ENCODE data around the gene FRMD3.

Gene FRMD3

DNA sequence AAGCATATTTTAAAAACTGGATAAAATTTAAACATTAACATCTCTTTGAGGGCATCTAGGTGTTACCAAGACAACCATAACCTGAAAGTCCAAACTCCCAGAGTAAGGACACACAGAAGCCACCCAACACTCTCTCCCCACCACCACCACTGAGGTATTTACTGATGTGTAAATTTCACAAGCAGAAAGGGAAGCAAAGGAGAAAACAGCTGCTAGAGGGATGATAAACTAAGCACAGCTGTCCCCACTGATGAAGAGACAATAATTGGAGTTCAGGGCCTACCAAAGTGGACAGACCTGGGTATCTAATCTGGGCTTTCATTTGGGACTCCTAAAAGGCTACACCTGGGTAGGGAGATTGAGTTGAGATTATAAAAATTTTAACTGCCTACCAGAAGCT is 63.6 kb downstream of the FRMD3 start:
- in situ Hi-C loops (cut with MboI; ENCODE audit: low sequenced_read_pairs), result no loop called here

DNA sequence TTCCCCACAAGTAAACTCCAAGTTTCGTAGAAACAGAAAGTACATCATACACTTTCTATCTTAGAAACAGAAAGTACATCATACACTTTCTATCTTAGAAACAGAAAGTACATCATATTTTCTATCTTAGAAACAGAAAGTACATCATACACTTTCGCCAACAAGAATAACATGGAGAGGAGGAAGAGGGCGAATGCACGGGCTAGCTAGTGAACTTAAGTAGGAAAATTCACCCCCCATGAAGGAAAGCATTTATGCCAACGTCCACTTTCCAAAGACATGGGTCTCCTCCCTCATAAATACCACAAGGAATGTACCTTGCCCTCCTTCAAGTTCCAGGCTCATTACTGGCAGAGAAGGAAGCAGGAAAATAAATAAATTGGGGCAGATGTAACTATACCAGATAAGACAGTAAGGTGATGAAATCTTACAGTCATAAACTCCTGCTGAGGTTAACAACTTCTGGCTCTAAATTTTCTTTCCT is 64.7 kb downstream of the FRMD3 start:
- in situ Hi-C loops (cut with MboI; ENCODE audit: low sequenced_read_pairs), result no loop called here

DNA sequence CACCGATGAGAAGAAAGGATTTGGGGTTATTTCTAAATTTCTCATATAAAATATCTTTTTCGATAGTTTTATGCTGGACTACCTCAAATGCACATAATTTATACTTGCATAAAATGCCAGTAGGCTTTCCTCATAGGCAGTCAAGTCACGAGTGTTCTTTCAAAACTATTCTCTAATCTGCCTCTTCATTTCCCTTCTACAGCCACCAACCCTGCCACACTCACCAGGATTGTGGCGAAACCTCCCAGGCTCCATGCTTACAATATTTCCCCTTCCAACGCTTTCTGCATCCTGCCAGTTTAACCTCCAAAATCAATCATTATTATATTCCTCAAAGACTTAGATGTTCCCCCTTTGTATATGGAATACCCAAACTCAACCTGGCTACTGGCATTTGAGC is 65.4 kb downstream of the FRMD3 start:
- in situ Hi-C loops (cut with MboI; ENCODE audit: low sequenced_read_pairs), result no loop called here

DNA sequence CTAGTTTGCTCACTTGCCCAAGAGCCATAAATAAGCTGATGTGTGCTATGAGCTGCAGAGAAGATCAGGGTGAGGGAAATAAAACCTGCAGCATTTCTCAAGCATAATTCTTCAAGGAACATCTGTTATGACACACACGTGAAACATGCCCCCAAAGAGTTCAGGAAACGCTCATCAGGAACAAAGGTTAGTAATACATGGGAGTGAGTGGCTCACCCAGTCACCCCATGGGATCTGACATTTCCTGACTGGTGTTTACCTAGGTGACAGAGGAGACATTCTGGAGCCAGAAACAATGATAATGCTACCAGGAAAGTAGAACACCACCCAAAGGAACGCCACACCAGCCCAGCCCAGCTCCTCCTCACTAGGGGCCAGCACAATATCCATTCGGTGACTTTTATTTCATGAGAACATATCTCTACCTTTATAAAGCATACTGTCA is 66.0 kb downstream of the FRMD3 start:
- in situ Hi-C loops (cut with MboI; ENCODE audit: low sequenced_read_pairs), result no loop called here

DNA sequence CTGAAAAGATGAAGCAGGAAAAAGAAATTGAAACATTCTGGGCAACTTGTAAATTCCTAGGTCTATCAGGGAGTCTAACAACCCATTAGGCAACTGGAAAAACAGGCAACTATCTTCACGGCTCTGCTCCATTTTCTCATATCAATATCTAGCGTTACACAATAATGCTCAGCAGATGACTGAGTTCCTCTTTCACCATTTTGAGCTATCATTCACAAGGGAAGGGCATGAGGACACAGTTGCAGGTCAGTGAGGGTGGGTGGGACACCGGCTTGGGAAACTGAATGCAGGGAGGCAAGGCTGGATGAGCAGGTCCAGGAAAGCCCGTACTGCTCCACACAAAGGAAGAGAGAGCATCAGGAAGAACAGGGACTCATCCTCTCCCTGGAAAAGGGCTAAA is 67.0 kb downstream of the FRMD3 start:
- in situ Hi-C loops (cut with MboI; ENCODE audit: low sequenced_read_pairs), result no loop called here

DNA sequence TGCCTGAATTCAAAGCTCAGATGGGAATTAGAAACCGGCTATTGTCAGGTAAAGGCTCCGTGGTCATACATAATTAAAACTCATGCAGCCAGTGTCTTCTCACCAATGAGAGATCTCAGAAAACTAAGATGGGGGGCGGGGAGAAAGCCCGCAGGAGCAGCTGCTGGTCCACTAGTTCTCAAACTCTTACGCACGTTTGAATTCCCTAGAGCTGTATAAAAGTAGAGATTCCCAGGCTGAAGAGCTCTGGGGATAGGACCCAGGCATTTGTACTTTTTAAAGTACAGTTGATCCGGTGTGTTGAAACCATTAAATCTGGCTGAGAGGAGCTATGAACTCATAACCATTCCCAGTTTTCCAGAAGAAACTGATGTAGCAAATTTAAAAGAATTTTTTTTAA is 68.5 kb downstream of the FRMD3 start:
- in situ Hi-C loops (cut with MboI; ENCODE audit: low sequenced_read_pairs), result no loop called here

DNA sequence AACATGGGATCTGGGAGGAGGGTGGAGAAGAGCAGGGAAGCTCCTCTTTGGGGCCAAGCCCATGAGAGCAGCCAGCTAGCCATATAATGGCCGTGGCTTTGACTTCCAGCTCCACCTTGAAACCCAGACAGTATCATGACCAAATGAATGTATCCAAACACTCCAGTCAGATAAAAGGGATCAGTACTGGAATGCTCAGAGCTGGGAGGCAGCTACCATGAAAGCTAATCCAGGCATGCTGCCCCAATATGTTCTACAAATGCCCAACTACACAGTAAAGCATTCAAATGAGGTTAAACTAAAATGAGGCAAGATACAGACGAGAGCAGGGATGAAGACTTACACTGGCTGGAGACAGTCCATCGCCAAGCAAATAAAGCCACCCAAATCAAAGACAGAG is 69.4 kb downstream of the FRMD3 start:
- in situ Hi-C loops (cut with MboI; ENCODE audit: low sequenced_read_pairs), result no loop called here

DNA sequence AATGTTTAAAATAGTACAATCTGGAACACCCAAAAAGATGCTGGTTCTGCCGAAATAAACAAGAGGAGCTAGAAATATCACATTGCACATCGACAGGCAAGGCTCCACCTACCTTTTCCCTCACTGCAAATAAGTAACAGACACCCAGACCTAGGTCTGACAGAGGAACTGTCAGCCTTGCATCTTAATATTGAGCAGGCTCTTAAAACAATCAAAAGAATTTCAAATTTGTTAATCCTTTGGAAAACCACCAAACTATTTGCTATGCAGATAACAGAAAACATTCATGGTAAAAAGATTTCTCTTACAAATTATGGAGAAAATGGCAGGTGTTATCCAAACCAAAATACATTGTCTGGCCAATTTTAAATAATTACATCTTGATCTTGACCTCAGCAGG is 71.3 kb downstream of the FRMD3 start:
- in situ Hi-C loops (cut with MboI; ENCODE audit: low sequenced_read_pairs), result no loop called here

DNA sequence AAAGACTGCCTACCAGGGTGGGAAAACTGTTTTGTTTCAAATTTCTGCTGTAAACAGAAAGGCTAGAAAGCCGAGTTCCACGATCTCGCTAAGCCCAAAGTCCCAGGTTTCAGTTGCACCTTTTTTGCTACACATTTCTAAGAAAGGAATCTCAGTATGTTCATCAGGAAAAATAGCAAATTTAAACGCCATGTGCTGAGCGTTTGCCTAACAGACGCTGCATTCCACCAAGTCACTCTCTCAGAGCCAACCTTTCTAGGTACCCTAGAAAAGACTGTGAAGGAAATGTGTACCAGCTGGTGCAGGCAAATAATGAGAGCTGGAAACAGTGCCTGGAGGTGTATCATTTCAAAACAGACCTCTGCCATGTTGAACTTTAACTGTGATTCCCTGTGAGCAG is 71.8 kb downstream of the FRMD3 start:
- in situ Hi-C loops (cut with MboI; ENCODE audit: low sequenced_read_pairs), result no loop called here

DNA sequence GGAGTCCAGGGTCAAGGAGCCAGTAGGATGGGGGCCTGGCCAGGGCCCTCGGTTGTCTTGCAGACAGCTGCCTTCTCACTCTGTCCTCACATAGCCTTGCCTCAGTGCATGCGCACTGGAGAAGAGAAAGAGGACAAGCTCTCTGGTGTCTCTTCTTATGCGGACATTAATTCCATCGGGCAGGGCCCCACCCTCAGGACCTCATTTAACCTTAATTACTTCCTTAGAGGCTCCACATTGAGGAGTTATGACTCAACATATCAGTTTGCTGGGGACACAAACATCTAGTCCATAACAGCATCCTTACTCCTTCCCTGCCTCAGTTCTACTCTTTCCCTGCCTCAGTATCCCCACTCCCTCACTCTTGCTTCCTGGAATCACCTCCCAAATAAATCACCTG is 78.4 kb downstream of the FRMD3 start:
- in situ Hi-C loops (cut with MboI; ENCODE audit: low sequenced_read_pairs), result no loop called here

DNA sequence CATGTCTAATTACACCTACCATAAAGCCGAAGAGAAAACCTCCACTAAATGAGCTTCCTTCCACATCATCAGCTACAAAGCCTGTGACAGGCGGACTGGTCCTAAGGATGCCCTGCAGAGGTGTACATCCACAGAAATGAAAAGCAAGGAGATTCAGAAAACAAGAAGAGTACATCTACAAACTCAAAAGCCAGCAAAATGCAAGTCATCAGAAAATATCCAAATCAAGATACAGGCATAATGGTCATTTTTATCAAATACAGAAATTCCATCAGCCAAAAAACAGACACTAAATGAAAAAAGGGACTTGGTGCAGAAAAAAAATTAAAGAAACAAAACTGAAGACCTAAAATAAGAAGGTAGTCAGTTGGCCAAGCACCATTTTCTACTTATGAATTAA is 79.7 kb downstream of the FRMD3 start:
- in situ Hi-C loops (cut with MboI; ENCODE audit: low sequenced_read_pairs), result no loop called here

DNA sequence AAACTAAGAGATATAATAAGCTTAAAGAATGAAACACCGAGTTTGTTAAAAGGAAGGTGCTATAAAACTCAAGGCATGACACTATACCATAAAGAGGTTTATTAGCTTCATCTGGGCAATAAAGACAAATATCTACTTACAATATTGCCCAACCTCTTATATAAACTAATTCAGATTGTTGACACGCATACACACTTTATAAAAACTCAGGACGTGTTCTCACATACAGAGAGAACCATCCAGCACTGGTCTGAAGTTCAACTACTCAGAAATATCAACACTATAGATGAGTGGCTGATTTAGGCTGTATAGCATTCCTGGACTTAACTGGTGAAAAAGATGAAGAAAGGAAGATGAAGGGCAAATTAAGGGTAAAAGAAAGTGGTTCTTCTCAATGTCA is 81.2 kb downstream of the FRMD3 start:
- in situ Hi-C loops (cut with MboI; ENCODE audit: low sequenced_read_pairs), result no loop called here

DNA sequence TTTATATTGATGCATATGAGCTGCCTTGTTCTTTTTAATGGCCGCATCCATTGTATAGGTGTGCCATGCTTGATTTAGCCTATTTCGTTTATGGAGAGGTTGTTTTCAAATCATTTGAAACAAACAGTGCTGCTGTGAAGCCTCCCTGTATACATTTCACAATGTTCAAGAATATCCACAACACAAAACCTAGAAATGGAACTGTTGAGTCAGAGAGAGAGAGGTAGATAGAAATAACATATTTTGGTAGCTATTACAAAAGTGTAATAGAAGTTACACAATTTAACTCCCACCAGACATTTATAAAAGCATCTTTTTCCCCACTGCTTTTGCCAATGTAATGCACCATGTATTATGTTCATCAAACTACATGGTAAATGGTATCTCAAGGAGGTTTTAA is 82.0 kb downstream of the FRMD3 start:
- in situ Hi-C loops (cut with MboI; ENCODE audit: low sequenced_read_pairs), result no loop called here

DNA sequence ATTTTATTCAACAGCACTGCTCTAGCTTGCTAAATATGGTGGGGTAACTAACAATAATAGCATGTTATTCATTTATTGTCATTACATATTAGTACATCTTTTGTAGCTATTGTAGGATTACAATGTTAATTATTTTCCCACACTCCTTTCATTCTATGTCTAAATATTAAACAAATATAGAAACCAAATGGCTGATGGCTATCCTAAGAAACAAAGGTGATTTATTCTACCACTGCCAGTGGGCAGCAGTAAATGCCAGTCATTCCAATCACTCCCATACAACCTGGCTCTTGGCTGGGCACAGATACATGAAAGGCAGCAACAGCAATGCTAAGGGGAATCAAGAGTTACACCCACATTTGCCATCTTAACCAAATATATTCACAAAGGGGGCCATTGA is 84.1 kb downstream of the FRMD3 start:
- in situ Hi-C loops (cut with MboI; ENCODE audit: low sequenced_read_pairs), result no loop called here

DNA sequence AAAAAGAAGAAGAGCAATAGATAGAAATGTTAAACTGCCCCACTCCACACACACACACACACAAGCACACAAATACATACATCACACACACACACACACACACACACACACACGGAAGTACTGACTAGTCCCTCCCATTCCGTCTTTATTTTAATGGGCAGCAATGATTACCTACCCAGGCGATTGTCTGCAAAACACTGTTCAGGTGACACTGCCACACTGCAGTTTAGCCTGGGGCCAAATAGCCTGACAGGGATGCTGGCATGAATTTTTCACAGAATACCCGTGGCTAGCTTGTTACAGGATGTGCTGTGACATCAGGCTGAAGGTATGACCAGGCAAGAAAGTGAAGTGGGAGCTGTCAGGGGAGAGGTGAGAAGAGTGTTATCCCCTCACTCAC is 86.9 kb downstream of the FRMD3 start:
- in situ Hi-C loops (cut with MboI; ENCODE audit: low sequenced_read_pairs), result no loop called here

DNA sequence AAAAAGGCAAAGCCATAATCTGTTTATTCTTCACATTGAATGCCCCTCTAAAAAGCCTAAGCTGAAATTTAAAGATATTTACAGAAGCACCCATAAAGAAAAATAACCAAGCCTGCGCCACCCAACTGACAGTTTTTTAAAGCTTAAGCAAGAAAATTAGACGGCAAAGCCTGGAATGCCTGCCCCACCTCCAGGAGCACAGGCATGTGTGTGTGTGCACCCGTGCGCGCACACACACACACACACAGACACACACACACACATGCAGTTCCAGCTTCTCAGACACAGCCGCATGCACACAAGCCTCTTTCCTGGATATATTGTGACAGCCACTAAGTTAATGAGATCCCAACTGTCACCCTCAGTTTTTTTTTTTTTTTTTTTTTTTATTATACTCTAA is 88.2 kb downstream of the FRMD3 start:
- in situ Hi-C loops (cut with MboI; ENCODE audit: low sequenced_read_pairs), result no loop called here

DNA sequence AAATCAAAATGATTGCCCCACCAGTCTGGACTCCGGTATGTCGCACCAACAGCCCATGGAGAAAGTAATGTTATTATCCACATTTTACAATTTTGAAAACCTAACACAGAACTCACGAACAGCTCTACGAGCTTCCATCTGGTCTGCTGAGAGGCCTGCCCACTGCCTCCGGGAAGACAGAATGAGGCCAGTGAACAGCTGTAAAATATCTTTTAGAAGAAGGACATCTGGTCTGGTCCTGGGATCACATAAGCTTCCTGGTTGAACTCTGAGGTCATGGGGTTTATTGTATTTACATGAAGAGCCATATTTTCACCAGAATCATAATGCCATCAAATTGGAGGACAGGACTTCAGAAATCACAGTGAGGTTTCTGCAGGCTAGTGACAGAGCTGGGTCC is 89.0 kb downstream of the FRMD3 start:
- in situ Hi-C loops (cut with MboI; ENCODE audit: low sequenced_read_pairs), result no loop called here

DNA sequence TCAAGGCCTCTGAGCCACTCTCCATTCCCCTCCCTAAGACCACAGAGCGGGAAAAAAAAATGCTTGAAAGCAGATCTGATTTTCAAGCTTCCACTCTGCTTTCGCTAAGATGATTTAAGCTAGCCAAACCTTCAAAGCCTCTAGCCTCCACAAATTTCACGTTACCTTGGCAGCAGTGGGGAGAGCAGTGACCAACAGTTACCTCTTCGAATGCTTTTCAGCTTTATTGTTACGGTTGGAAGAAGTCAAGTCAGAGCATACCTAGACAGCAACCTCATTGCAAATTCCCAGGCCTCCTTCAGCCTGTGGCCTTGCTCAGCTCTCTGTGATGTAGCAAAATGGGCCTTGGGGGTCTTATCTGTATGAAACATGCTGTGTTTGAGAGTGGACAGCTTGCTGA is 89.6 kb downstream of the FRMD3 start:
- in situ Hi-C loops (cut with MboI; ENCODE audit: low sequenced_read_pairs), result no loop called here

DNA sequence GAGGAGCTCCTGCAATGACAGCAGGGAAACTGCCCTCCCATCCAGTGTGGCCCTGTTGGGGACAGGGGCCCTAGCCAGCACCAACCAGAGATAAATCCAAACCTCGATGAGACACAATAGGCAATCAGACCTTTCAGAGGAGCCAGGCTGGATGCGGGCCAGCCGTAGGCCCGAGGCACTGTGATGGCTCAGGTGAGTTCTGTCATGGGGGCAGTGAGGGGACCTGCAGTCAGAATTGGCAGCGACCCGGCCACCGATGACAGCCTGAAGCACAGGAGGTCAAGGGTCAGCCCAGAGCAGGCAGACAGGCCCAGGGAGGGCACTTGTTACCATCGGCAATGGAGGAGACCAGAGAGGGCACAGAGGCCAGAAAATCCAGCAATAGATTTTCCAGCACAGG is 90.8 kb downstream of the FRMD3 start:
- in situ Hi-C loops (cut with MboI; ENCODE audit: low sequenced_read_pairs), result no loop called here

DNA sequence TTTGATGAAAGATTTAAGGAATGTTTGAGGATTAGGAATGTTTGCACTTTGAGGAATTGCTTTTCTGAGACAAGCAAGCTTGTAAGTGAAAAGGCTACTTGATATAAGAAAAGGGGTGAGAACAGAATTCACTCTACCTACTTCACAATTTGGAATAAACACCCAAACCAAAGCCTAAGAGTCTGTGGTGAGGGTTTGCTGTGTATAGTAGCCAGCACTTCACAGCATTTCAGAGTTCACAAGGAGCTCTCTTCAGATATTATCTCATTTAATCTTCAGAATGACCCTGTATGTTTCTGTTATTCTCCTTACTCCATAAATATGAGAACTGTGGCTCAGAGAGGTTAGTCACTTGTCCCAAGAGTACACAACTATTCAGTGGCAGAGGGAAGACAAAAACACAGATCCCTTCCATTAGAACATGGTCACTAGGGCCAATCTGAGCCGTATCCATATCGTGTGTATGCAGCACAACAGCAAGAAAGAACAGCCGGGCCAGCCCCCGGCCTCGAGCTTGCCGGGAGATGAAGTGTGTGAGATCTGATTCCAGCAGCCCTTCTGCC is 92.4 kb downstream of the FRMD3 start:
- in situ Hi-C loops (cut with MboI; ENCODE audit: low sequenced_read_pairs), result no loop called here

DNA sequence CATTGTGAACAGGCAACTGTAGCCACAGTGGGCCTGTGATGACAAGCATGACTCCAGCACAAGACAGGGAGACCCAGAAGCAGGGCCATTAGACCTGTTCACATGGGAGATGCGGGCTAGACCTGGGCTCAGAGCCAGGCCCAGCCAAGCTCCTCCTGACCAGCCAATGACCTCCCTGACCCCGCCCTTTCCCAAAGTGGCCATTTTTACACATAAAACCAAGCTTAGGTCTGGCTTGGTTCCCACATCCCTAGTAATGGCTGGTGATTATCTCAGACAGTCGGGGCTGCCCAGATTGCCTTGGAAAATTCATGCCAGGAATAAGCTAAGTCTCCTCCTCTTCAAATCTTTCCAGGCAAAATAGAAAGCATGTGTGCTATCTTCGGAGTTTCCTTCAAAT is 94.1 kb downstream of the FRMD3 start:
- in situ Hi-C loops (cut with MboI; ENCODE audit: low sequenced_read_pairs), result no loop called here

DNA sequence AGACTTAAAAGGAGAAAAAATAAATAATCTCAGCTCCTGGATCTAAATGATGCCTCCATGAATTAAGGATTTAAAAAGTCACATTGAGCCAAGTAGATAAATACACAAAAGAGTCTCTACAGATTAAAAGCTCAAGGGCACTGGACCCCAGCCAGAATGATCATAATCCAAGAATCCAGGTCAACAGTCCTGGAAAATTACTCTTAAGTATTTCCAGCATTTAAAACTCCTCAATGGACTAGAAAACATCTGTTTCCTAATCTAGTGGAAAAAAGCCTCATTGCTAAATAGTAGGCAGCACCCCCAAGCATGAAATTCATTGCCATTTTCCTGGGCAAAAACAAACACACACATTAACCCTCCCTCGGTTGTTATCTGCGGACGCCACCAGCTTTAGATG is 96.8 kb downstream of the FRMD3 start:
- in situ Hi-C loops (cut with MboI; ENCODE audit: low sequenced_read_pairs), result no loop called here

DNA sequence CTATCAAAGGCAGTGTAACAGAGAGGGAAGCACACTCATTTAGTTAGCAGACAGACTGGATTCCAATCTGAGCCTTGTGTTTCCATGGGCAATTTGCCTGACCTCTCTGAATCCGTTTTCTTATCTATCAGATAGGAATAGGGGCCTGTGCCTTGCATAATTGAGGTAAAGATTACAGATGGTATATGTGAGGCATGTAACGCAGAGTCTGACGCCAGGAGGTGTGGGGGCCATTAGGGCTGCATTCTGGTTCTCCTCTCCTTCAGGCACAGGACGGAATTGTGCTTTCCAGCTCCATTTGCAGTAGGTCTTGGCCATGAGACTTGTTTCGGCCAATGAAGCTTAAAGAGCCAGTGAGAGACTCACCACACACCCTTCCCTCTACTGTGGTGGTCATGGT is 97.6 kb downstream of the FRMD3 start:
- in situ Hi-C loops (cut with MboI; ENCODE audit: low sequenced_read_pairs), result no loop called here

DNA sequence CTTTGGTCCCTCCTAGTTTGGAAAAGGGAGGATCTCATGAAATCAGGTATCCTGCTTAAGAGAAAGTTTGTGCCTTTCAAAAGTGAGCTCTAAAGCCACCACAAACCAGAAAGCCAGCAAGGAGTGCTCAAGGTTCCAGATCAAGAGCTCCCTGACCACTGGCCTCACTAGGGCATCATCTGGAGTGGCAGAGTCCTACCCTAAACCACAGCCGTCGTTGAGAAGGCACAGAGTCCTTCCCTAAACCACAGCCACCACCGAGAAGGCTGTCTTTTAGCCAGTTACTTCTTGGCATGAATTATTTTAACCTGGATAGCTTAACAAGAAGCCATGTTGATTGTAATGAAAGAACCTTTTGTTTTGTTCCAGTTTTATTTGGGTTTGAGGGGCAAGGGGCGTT is 102.9 kb downstream of the FRMD3 start:
- in situ Hi-C loops (cut with MboI; ENCODE audit: low sequenced_read_pairs), result no loop called here

Measured in hTERT RPE-1 (cell line).